A673 (cell line): ENCODE measurements around the gene WDPCP. TPM values are rescaled to one million over a fixed set of nuclear protein-coding genes. Genes with fewer than 3 reads are reported as not detected.

Source experiments
- Bru-seq: library from RNA; stranded (reverse); fragments of 400-500 nt; gene quantifications from one replicate; lab custom pipeline; 2021; lab: Mats Ljungman, UMichigan
- BruChase-seq, 2 experiments: library from RNA; stranded (reverse); fragments of 400-500 nt; gene quantifications; one replicate each; lab custom pipeline; 2021; lab: Mats Ljungman, UMichigan
- BruUV-seq: library from RNA; stranded (reverse); fragments of 400-500 nt; replicated peaks from 2 replicates; lab custom pipeline; 2021; lab: Mats Ljungman, UMichigan
- CTCF ChIA-PET: fragments of 300-600 bp; sonication (Branson Sonifier 250); formaldehyde crosslinking; loops from one replicate; lab custom pipeline; 2022; ENCODE audit warnings: antibody characterized with exemption; lab: Charles Lee
- POLR2A ChIA-PET: fragments of 300-600 bp; sonication (Branson Sonifier 250); formaldehyde crosslinking; loops from one replicate; lab custom pipeline; 2022; ENCODE audit warnings: antibody characterized with exemption; ENCODE audit not compliant: low non-redundant PET; lab: Charles Lee
- DNase-seq: peaks from one replicate; pipeline ENCODE4 v3.0.0-alpha.2; 2015; ENCODE audit warnings: low spot score
- H3K27ac ChIP-seq: fragments of 200-600 bp; sonication (generic); 2 replicates; pipeline ENCODE4 v1.5.1; 2016; ENCODE audit warnings: mixed run types, low read depth, mild to moderate bottlenecking, mixed read lengths, antibody characterized with exemption, low read length; ENCODE audit not compliant: poor library complexity, severe bottlenecking
- H3K27me3 ChIP-seq: fragments of 200-600 bp; sonication (generic); replicated peaks from 2 replicates; pipeline ENCODE4 v1.6.1; 2017; ENCODE audit warnings: mixed run types, low read depth, mild to moderate bottlenecking, mixed read lengths, antibody characterized with exemption, low read length; ENCODE audit not compliant: insufficient read depth, poor library complexity
- H3K36me3 ChIP-seq: fragments of 200-600 bp; sonication (generic); 2 replicates; pipeline ENCODE4 v1.6.1; 2016; ENCODE audit warnings: mixed run types, mild to moderate bottlenecking, mixed read lengths, antibody characterized with exemption, low read length; ENCODE audit not compliant: insufficient read depth, poor library complexity, severe bottlenecking
- H3K4me1 ChIP-seq: fragments of 200-600 bp; sonication (generic); 2 replicates; pipeline ENCODE4 v1.6.1; 2017; ENCODE audit warnings: mixed run types, mild to moderate bottlenecking, mixed read lengths, antibody characterized with exemption, low read length; ENCODE audit not compliant: insufficient read depth, poor library complexity, severe bottlenecking
- H3K4me3 ChIP-seq: fragments of 200-600 bp; sonication (generic); 2 replicates; pipeline ENCODE4 v1.5.1; 2016; ENCODE audit warnings: low read depth, mixed run types, mild to moderate bottlenecking, mixed read lengths, low read length; ENCODE audit not compliant: poor library complexity, severe bottlenecking
- H3K9me3 ChIP-seq: fragments of 200-600 bp; sonication (generic); 2 replicates; pipeline ENCODE4 v1.6.1; 2016; ENCODE audit warnings: mixed run types, low read depth, mild to moderate bottlenecking, mixed read lengths, antibody characterized with exemption, low read length; ENCODE audit not compliant: poor library complexity, severe bottlenecking
- EZH2 ChIP-seq: fragments of 200-600 bp; sonication (generic); IDR thresholded peaks from 2 replicates; pipeline ENCODE4 v1.6.1; 2017; ENCODE audit warnings: borderline replicate concordance, low read depth, mild to moderate bottlenecking, mixed read lengths, antibody characterized with exemption, low read length; ENCODE audit not compliant: poor library complexity, severe bottlenecking
- intact Hi-C: fragments of 100-400 bp; cut with micrococcal nuclease; formaldehyde crosslinking; loops from one replicate; pipeline ENCODE4 v1.10.0; 2022; ENCODE audit not compliant: unreplicated experiment
- long read RNA-seq: library from polyadenylated mRNA; stranded (forward); transcript quantifications from one replicate; pipeline ENCODE4 v2.0.0, GENCODE V29; 2022
- total RNA-seq: library from RNA; stranded (reverse); gene quantifications from 2 replicates; pipeline ENCODE4 v1.2.3, GENCODE V29; 2021
- TF ChIP-seq, protein P1 (sequence below): fragments of 300-800, 200-600 bp; sonication (generic); conservative IDR thresholded peaks from 2 replicates; pipeline ENCODE4 v1.5.1; 2017; ENCODE audit warnings: low read depth, mild to moderate bottlenecking, antibody characterized with exemption, low read length, moderate library complexity, mixed read lengths

The WDPCP gene, protein sequence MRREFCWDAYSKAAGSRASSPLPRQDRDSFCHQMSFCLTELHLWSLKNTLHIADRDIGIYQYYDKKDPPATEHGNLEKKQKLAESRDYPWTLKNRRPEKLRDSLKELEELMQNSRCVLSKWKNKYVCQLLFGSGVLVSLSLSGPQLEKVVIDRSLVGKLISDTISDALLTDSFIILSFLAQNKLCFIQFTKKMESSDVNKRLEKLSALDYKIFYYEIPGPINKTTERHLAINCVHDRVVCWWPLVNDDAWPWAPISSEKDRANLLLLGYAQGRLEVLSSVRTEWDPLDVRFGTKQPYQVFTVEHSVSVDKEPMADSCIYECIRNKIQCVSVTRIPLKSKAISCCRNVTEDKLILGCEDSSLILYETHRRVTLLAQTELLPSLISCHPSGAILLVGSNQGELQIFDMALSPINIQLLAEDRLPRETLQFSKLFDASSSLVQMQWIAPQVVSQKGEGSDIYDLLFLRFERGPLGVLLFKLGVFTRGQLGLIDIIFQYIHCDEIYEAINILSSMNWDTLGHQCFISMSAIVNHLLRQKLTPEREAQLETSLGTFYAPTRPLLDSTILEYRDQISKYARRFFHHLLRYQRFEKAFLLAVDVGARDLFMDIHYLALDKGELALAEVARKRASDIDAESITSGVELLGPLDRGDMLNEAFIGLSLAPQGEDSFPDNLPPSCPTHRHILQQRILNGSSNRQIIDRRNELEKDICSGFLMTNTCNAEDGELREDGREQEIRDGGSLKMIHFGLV
- 7.9 and 10.5 TPM in 2 replicates for total RNA-seq
- percentile 65 among the genes with signal in this experiment for Bru-seq, nascent RNA
- percentile 62 among the genes with signal in this experiment for BruChase-seq, experiment 1, labeled RNA remaining after a 2-hour chase
- BruChase-seq, experiment 2, labeled RNA remaining after a 6-hour chase, result percentile 55 among the genes with signal in this experiment
- long read RNA-seq, partial matches to known transcripts, result 1 of 18 reads
- long read RNA-seq, other reads (novel, unspliced or antisense), result 14 of 18 reads

DNA sequence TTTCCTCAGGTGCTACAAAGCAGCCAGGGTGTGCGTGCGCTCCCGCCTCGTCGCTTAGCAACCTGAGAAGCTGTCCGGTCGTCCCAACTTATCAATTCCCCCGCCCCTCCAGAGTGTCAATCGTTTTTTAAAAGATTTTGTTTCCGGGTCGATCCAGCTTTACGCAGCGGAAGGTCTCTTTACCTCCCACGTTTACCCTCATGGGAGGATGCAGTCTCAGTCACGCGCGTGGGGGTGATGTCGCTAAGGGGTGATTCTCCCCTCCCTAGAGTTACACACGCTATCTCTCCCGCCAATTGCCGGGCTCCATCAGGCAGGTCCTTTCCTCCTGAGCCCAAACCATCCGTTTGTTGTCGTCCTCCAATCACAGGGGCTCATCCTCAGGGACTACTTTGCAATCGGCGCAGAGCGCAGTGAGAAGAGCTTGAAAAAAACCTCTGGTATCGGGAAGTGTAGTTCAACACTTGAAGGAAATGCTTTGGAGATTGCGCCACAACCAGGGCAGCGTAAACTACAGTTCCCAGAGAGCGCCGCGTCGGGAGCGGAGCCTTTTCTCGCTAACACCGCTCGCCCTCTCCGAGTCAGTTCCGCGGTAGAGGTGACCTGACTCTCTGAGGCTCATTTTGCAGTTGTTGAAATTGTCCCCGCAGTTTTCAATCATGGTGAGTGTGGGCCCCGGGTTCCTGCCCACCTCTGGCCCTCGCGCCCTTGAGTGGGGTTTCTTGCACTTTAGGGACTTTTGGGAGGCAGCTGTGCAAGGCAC, at the start of gene WDPCP, which contains the start of gene MDH1:
WDPCP (minus strand) TSS at position 93 of the 763 bp plus-strand sequence. CDS start 206 bp downstream, outside the sequence.
MDH1 (plus strand) TSS at position 579 of the 763 bp plus-strand sequence; CDS start at position 660, 81 bp downstream.
- Histone ChIP-seq H3K9me3 (no peaks in the 10 kb centered on the region), H3K36me3 (peaks cover 7% of the 10 kb centered on the region), H3K4me3 (peak within 1 kb of the TSS; percentile 84), H3K27me3 (no peaks in the 10 kb centered on the region), H3K4me1 (peaks cover 17% of the 10 kb centered on the region), H3K27ac (peak within 1 kb of the TSS; percentile 74)
- intact Hi-C loops, result loop anchor here (5.0 kb wide), 1 partner anchor 254 kb away; the partner anchor contains the start of gene UGP2
- no TSS peak for BruUV-seq
- no peak for TF ChIP-seq EZH2
- TF ChIP-seq, protein P1, sequence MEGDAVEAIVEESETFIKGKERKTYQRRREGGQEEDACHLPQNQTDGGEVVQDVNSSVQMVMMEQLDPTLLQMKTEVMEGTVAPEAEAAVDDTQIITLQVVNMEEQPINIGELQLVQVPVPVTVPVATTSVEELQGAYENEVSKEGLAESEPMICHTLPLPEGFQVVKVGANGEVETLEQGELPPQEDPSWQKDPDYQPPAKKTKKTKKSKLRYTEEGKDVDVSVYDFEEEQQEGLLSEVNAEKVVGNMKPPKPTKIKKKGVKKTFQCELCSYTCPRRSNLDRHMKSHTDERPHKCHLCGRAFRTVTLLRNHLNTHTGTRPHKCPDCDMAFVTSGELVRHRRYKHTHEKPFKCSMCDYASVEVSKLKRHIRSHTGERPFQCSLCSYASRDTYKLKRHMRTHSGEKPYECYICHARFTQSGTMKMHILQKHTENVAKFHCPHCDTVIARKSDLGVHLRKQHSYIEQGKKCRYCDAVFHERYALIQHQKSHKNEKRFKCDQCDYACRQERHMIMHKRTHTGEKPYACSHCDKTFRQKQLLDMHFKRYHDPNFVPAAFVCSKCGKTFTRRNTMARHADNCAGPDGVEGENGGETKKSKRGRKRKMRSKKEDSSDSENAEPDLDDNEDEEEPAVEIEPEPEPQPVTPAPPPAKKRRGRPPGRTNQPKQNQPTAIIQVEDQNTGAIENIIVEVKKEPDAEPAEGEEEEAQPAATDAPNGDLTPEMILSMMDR, result no peak
- CTCF ChIA-PET, result no interaction called here
- POLR2A ChIA-PET, result interaction anchor here (0.6 kb wide), 1 partner anchor 528 kb away, joined by 6 read pairs; no protein-coding TSS in a partner anchor
- DNase-seq, result peak; percentile 99

DNA sequence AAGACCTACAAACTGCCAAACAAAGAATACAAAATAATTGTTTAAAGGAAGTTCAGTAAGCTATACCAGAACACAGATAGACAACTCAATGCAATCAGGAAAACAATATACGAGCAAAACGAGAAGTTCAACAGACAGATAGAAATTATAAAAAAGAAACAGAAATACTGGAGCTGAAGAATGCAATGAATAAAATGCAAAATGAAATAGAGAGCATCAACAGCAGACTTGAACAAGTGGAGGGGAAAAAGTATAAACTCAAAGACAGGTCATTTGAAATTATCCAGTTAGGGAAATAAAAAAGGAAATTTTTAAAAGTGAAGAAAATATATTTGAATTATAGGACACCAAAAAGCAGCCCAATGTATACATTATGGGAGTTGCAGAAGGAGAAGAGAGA, 44.1 kb upstream of the WDPCP start:
- DNase-seq, result no peak
- Histone ChIP-seq H3K27me3 (no peaks in the 10 kb centered on the region), H3K4me3 (no peak overlapping the region), H3K36me3 (no peaks in the 10 kb centered on the region), H3K9me3 (peaks cover 15% of the 10 kb centered on the region), H3K27ac (no peak overlapping the region), H3K4me1 (no peaks in the 10 kb centered on the region)
- BruUV-seq, result no TSS peak
- CTCF ChIA-PET, result no interaction called here
- intact Hi-C loops, result no loop called here
- POLR2A ChIA-PET, result no interaction called here
- no peak for TF ChIP-seq EZH2
- TF ChIP-seq, protein P1, result no peak
